Measurements from ENCODE around the gene NRBF2.

Gene NRBF2

DNA sequence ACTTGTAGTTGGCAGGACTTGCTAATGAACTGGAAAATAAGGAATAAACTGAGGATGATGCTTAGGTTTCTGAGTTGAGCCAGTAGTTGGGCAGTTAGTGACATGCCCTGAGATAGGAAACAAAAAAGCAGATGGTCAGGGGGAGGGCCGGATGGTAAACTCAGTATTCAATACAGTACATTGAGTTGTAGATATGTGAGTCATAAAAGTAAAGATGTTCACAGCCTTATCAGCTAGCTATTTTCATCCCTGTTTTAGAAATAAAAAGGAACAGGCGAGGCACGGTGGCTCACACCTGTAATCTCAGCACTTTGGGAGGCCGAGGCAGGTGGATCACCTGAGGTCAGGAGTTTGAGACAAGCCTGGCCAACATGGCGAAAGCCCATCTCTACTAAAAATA is 22.2 kb upstream of the NRBF2 start:
- H3K4me3 ChIP-seq (ENCODE audit: low read length), result no peak overlapping the region
- TF ChIP-seq, protein P1, sequence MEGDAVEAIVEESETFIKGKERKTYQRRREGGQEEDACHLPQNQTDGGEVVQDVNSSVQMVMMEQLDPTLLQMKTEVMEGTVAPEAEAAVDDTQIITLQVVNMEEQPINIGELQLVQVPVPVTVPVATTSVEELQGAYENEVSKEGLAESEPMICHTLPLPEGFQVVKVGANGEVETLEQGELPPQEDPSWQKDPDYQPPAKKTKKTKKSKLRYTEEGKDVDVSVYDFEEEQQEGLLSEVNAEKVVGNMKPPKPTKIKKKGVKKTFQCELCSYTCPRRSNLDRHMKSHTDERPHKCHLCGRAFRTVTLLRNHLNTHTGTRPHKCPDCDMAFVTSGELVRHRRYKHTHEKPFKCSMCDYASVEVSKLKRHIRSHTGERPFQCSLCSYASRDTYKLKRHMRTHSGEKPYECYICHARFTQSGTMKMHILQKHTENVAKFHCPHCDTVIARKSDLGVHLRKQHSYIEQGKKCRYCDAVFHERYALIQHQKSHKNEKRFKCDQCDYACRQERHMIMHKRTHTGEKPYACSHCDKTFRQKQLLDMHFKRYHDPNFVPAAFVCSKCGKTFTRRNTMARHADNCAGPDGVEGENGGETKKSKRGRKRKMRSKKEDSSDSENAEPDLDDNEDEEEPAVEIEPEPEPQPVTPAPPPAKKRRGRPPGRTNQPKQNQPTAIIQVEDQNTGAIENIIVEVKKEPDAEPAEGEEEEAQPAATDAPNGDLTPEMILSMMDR (conservative IDR thresholded peaks at IDR 0.05; ENCODE audit: low read depth, low read length), result no peak
- DNase-seq (ENCODE audit: low read depth), result no peak

DNA sequence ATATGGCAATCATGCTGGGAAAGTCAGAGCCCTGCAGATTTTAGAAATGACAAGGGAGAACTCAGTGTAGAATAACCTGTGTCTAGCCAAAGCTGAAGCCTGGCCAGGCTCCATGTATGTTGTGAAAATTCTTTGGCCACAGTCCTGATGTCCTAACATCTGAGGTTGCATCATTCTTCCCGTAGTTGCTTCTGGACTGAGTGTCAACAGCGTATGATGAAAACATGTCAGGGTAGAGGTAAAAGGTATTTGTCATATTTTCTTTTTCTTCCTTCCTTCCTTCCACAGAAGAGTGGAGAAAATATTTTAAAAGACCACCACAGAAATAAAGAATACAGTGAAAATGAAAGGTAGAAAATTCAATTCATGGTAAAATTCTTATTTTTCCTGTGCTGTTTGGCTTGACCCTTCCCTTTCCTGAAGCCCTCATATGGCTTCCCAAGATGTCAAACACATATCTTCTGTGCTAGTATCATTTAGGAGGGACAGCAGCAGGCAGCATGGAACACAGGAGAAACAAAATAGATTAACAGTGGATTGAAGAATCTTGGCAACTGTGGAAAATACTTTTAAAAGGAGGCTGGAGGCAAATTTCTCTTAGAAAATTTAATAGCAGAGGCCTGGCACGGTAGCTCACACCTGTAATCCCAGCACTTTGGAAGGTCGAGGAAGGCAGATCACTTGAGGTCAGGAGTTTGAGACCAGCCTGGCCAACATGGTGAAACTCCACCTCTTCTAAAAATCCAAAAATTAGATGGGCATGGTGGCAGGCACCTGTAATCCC is 18.9 kb upstream of the NRBF2 start:
- TF ChIP-seq, protein P1 (conservative IDR thresholded peaks at IDR 0.05; ENCODE audit: low read depth, low read length), result no peak
- DNase-seq (ENCODE audit: low read depth), result no peak
- H3K4me3 ChIP-seq (ENCODE audit: low read length), result no peak overlapping the region

DNA sequence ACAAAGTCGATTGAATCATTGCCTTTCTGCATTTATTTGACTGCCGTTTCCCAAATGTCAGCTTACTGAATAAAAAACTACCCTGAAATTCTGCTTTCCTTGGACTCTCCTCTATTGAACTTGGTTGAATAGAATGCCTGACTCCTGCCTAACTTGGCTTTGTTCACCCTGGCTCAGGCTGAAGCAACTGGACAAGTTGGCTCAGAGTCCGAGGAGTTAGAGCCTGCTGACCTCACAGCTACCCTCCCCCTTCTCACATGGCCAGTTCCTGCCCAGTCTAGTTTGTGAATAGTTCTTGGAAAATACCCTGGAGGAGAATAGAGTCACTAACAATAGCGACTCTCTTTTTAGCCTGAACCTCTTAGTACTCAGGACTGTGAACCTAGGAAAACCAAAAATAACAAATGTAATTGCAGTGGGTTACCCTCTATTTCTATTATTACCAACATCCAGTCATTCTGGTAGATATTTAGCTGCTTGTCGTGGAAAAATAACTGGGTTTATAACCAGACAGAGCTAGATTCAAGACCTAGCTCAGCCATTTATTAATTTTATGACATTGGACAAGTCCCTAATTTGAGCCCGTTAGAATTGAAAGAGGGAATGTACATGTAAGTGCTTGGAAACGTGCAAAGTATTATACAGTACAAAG is 17.3 kb upstream of the NRBF2 start:
- no peak for DNase-seq (ENCODE audit: low read depth)
- no peak overlapping the region for H3K4me3 ChIP-seq (ENCODE audit: low read length)
- TF ChIP-seq, protein P1 (conservative IDR thresholded peaks at IDR 0.05; ENCODE audit: low read depth, low read length), result no peak

DNA sequence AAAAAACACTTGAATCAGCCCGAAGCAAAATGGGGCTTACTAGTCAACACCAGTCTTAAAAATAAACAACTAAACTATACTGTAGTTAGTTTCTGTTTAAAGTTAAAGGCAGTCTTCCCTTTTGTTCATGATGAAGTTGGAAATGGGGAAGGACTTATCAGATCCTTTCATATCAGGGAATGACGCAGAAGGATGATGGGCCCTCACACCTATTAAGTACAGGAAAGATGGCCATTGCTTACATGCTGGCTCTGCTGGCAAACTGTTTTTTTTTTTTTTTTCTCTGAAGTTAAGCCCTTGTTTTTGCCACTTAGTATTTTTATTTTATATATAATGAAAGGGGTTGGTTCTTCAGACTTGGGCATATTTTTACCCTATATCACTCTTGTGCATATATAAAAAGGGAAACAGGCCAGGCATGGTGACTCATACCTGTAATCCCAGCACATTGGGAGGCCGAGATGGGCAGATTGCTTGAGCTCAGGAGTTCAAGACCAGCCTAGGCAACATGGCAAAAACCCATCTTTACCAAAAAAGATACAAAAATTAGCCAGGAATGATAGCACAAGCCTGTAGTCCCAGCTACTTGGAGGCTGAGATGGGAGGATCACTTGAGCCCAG is 16.6 kb upstream of the NRBF2 start:
- TF ChIP-seq, protein P1 (conservative IDR thresholded peaks at IDR 0.05; ENCODE audit: low read depth, low read length), result no peak
- DNase-seq (ENCODE audit: low read depth), result no peak
- no peak overlapping the region for H3K4me3 ChIP-seq (ENCODE audit: low read length)

DNA sequence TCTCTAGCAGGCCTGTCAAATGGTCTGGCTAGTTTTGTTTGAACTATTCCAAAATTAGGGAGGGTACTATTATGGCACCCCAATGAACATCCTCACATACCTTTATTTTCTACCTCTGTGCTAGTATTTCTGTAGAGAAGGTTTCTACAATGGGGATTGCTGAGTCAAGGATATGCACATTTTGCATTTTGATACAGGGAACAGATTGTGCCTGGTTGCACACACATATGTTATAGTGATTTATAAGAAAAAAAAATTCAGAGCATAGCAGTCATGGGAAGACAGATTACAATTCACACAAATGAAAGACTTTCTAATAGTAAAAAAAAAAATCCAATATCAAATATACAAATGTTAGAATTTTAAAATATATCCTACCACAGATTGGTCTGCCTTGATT is 14.1 kb upstream of the NRBF2 start:
- H3K4me3 ChIP-seq (ENCODE audit: low read length), result no peak overlapping the region
- no peak for DNase-seq (ENCODE audit: low read depth)
- TF ChIP-seq, protein P1 (conservative IDR thresholded peaks at IDR 0.05; ENCODE audit: low read depth, low read length), result no peak

DNA sequence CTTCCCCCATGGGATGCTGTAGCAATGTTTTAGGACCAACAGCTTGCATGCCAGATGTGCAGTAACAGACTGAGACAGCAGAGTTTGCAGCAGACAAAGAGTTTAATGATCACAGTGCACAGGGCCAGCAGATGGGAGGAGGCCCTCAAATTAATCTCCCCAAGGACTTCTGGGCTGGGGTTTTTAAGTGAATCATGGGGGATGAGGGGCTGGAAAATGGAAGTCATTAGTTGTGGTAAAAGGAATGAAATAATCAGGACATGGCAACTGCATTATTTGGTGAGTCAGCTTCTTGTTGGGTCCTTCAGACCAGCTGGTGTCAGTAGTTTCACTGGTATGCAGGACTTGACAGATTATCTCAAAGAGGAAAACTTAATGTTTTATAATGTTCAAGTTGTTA is 12.6 kb upstream of the NRBF2 start:
- TF ChIP-seq, protein P1 (conservative IDR thresholded peaks at IDR 0.05; ENCODE audit: low read depth, low read length), result no peak
- DNase-seq (ENCODE audit: low read depth), result no peak
- no peak overlapping the region for H3K4me3 ChIP-seq (ENCODE audit: low read length)

Data from retinal pigment epithelial cell (primary cell).